NCI-H2029 (cell line): ENCODE results near the gene SLIT2.
A peak's percentile ranks its signal among the peaks of the same experiment; 100 is the strongest.

Experiments used
- DNase-seq: peaks from one replicate; lab custom pipeline; 2025; lab: John Stamatoyannopoulos, UW

The SLIT2 gene, protein sequence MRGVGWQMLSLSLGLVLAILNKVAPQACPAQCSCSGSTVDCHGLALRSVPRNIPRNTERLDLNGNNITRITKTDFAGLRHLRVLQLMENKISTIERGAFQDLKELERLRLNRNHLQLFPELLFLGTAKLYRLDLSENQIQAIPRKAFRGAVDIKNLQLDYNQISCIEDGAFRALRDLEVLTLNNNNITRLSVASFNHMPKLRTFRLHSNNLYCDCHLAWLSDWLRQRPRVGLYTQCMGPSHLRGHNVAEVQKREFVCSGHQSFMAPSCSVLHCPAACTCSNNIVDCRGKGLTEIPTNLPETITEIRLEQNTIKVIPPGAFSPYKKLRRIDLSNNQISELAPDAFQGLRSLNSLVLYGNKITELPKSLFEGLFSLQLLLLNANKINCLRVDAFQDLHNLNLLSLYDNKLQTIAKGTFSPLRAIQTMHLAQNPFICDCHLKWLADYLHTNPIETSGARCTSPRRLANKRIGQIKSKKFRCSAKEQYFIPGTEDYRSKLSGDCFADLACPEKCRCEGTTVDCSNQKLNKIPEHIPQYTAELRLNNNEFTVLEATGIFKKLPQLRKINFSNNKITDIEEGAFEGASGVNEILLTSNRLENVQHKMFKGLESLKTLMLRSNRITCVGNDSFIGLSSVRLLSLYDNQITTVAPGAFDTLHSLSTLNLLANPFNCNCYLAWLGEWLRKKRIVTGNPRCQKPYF (N-terminal part only)

DNA sequence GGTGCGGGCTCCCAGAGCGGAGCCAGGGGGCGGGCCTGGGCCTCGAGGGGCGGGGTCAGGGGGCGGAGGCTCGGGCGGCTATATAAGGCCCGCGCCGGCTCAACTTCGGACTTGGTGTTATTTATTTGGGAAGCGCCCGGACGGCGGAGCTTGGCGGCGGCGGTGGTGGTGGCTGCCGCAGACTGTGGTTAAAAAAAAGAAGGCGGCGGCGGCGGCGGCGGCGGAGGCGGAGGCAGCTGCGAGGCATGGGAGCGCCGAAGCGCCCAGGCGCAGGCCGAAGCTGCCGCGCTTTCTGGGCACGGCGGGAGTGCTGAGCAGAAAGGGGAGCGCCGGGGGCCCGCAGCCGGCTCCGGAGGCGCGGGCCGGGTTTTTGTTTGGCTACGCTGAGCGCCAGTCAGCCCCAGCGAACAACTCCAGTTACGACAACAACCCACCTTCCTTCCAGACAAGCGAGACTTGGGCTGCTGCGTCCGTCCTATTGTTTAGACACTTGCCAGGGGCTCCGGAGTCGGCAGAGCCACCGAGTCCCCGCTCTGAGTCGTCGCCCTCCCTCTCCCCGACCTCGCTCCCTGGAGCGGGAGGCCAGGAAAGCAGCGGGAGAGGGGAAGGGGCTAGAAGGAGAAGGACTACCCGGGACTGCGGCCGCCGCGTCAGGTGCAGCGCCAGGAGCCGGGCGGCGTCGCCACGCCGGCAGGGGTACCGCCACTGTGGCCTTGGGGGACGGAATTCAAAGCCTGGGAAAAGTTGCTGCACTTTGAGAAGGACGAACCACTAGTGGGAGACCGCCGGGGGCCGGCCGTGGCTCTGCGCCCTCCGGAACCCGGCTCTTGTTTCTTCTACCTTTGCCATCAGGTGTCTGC is at the start of gene SLIT2:
TSS of gene SLIT2 (plus strand) at position 110 of the 860 bp plus-strand sequence. CDS start 1,911 bp downstream, outside the sequence.
- DNase-seq = peak; percentile 23

DNA sequence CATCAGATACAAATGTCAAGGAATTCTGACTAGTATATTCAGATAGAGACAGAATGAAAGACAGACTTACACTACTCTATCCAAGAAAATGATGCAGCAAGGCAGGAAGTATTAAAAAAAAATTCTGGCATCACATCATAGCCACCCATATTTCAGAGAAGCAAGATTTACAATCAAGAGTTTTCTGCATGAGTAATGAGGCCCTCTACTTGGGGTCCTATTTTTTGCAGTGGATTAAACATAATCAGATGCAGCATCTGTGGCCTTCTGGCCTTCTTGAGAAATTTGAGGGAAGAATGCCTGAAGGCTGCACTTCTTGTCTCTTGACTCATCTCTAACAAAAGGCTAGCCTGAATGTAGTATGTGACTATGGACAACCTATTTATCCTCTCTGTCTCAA is 48.2 kb upstream of the SLIT2 start:
- no peak for DNase-seq

DNA sequence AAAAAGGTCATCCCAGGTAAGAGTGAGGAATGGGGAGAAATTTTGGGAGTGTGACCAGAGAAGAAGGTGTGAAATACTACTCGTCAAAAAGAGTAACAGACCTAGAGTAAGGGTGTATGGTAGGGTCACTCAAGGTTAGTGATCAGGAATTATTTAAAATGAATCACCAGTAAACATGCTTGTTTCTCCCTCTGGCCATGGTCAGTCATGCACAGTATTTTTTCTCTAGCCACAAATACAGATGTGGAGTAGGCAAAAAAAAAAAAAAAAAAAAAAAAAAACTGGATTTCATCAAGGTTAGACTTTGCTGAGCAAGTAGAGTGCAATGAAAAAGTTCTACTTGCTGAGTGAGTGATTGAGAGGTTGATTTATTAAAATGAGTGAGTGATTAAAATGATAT is 34.2 kb upstream of the SLIT2 start:
- no peak for DNase-seq

DNA sequence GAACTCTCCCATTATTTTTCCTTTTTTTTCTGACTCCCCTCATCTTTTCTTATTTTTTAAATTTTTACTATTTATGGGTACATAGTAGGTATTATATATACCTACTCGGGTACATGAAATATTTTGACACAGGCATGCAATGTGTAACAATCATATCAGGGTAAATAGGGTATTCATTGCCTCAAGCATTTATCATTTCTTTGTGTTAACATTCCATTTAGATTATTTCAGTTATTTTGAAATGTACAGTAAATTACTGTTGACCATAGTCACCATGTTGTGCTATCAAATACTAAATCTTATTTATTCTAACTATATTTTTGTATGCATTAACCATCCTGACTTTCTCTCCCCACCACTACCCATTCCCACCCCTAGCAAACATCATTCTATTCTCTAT is 33.8 kb upstream of the SLIT2 start:
- no peak for DNase-seq

DNA sequence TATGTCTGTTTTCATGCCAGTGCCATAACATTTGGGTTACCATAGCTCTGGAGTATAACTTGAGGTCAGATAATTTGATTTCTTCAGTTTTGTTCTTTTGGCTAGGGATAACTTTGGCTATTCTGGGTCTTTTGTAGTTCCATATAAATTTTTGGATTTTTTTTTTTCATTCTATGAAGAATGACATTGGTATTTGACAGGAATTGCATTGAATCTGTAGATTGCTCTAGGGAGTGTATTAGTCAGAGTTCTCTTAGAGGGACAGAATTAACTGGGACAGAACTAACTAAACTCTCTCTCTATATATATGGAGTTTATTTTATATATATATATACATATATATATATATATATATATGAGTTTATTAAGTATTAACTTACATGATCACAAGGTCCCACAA is 32.2 kb upstream of the SLIT2 start:
- no peak for DNase-seq

DNA sequence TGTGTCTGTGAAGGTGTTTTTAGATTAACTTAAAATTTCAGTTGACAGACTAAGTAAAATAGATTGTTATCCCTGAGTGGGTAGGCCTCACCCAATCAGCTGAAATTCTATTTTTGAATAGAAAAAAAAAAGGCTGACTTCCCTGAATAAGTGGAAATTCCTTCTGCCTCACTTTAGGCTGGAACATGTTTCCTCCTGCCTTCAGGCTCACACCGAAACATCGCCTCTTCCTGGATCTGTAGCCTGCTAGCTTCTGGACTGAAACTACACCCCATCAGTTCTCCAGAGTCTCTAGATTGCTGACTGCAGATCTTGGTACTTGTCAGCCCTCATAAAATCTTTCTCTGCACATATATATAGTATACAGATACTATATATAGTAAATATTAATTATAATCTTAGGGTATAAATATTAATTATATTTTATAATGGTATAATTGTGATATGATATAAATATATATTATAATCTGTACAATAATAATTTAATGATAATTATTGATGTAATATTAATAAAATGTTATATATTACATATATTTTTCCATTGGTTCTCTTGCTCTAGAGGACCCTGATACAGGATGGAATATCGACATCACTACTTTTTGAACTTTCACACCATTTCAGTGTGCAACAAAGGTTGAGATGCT is 13.7 kb upstream of the SLIT2 start:
- DNase-seq = no peak

DNA sequence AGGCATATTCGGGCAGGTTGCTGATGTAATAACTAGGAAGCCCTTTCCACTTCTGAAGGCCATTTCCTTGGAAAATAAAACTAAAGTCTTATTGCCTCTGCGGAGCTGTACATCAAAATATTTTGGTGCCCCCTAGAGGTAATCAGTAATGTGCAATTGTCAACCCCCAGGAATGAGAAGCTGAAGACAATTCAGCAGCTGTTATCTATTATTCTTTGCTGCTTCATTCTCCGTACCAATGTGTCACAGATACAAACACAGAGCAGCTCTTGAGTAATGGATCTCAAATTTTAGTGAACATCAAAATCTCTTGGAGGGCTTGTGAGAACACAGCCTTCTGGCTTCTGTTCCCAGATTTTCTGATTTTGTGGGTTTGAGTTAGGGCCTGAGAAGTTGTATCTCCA is 3.5 kb upstream of the SLIT2 start:
- peak; percentile 23 for DNase-seq

DNA sequence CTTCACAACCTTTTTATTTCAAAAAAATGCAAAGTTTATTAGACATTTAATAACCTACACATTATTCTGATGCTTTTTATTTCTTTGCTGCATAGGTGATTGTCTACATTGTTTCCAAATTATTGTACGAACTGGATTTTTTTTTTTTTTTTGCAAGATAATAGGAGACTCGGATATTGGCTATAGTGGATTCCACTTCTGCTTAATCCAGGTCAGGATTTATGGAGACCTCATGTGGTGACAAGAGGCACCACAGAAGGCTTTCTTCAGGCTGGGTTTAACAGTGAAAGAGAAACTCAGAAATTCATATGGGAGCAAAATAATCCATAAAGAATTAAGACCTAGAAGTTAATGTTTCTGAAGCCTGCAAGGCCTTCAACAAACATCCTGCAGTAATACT is 2.4 kb upstream of the SLIT2 start:
- DNase-seq = no peak

DNA sequence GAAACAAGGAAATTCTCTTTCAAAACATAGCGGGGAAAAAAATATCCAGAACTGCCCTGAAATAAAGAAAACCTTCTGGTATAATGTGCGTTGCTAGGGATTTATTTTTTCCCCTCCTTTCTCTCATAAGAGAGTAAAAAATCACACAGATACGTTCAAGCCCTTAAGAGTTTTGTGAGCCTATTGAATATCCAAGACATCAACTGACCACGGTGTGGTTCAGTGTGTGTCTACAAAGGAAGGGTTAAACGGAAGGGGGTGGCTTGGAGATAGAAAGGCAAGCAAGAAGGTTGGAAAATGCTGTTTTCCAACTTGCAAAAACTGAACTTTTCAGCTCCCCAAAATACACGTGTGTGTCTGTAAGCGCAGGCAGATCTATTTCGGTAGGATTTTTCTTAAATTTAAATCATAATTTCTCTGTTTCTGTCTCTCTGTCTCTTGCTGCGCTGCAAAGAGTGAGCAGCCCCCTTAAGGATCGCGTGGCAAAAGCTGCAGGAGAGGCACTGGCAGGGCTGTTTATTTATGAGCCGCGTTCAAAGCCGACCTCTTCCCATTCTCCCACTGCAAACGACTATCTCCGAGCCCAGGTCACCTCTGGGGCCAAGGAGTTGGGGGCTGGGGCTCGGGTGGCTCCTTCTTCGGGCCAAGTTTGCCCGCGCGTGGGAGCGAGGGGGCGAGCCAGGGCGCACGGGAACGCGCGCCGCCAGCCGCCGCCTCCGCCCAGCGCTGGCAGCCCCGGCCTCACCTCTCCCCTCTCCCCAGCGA is 492 bp upstream of the SLIT2 start:
- DNase-seq = no peak

DNA sequence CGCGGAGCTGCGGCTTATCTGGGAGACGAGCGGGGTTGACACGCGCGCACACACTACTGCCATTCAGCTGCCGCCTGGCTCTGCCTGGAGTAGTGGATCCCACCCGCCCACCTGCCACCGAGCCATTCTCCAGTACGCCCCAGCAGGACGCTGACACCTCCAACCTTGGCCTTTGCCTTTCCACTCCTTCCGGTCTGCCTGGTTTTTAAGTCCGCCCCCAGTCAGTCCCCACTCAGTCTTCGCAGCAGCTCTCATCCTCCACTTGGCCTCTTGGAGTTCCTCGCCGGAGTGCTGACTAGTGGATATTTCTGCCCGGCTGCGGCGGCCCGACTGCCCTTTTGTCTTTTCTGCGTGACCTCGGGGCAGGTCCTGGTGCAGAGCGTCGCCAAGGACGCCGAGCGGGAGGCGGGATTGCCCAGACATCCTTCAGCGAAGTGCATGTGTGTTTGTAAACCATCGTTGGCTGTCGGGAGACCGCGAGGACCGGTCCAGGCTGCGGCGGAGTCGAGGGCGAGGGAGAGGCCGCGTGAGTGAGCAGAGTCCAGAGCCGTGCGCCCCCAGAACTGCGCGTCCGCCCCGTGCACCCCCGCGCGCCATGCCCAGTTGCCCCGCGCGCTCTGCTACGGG is 1.1 kb downstream of the SLIT2 start:
- peak; percentile 6 for DNase-seq

DNA sequence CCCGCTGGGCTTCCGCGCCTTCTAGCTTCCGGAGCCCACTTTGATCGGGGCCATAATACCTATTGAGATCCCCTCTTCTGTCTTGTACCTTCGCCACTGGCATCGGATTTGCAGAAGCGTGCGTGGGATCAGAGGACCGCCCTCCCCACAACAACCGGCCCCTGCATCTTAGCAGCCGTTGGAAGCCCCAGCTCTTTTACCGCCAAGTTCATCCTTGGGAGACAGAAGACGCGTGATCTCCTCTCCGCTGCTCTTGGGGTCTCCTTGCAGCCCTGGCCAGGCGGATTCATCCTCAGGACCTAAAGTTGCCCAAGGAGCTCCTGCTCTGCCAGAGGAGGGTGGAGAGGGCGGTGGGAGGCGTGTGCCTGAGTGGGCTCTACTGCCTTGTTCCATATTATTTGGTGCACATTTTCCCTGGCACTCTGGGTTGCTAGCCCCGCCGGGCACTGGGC is 1.6 kb downstream of the SLIT2 start:
- DNase-seq = no peak

DNA sequence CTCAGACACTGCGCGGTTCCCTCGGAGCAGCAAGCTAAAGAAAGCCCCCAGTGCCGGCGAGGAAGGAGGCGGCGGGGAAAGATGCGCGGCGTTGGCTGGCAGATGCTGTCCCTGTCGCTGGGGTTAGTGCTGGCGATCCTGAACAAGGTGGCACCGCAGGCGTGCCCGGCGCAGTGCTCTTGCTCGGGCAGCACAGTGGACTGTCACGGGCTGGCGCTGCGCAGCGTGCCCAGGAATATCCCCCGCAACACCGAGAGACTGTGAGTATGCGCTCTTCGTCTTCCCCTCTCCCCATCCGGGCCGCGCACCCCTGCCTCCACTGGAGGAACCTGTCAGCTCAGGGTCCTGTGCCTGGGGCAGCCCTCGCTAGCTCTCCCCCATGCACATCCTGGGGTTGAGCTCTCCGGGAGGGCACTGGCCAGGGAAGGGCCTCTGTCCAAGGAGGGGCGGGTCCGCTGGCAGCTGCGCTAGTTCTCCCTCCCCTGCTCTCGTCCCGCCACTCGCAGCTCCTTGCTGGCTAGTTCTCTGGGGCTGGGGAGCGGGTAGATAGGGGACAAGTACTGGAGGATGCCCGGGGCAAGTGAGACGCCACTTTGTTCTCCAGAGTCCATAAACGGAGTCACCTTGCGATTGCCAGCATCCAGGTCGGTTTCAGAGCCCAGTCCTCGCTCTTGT is 2.2 kb downstream of the SLIT2 start:
- DNase-seq = no peak

DNA sequence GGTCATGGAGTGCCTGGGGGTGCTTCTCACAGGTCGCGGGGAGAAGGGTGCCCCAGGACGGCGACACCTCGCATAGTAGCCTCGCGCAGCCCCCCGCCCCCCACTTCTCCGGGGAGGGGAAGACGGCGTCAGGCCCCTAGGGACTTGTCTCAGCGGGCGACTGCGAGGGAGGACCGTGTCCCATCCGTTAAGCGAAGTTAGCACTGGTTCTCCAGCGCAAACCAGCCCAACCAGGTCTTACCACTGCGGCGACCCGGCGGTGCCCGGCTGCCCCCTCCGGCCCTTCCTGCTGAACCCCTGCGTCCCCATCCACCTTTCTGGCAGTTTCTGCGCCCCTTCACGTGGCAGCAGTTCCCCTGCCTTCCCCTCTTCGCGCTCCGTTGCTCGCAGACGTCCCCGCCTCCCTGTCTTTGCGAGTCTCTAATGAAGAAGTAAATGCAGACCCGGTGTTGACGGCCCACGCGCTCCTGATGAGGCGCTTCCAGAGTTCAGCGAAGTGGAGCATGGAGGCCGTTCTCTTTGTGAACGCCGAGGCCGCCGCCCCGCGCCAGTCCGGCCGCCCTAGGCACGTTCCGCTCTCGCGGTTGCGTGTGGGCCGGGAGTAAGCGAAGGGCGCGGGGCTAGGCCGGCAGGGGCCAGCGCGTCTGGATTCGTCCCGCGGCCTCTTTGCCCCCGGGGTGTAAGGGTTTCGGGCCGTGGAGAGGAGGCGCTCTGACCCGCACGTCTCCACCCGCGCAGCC is 3.0 kb downstream of the SLIT2 start:
- DNase-seq = no peak

DNA sequence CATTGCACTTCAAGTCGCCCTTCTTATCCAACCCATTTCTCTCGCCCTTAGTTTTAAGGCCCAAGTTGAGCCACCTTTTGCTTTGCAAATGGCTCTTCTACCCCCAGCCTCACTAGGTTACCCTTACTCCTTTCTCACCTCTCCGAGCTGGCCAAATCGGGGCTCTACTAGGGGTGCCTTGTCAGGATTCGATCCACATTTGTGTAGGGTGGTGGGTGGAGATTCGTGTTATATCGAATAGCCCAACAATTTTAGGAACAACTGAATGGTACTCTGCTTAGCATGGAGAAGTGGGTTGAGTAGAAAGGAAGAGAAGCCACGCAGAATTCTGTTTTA is 3.5 kb downstream of the SLIT2 start:
- DNase-seq = no peak

DNA sequence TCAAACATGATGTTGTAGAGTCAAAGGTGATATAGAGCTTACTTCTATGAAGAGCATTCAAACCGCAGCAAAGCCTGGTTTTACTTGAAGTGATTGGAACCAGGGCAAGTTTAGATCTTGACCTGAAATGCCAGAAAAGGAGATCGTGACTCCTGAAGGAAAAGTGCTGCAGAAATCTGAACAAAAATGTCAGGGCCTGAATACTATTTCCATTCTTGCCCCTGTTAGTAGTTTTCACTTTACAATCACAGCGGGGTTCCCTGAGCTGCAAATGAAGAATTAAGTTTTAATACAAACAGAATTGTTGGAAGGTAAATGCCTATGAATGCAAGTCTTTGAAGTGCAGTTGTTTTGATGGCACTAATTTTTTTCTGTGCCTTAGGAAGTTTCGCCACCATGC is 4.1 kb downstream of the SLIT2 start:
- no peak for DNase-seq

DNA sequence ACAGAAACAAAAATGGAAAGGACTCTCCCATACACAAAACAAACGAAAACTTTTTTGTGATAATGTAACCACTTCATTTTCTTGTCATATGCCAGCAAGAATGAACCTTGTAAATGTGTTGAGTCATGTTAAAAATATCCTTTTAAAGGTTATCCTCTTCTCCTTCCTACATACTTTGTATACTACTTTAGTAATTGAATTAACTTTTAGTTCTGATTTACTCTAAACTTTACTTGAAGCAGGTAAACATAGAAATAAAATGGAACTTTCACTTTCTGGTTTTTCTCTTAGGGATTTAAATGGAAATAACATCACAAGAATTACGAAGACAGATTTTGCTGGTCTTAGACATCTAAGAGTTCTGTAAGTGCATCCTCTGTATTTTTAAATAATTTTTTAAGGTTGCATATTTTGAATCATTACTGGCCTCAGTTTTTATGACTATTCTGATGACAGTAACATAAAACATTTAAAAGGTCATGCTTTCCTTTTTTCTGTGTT is 4.7 kb downstream of the SLIT2 start:
- no peak for DNase-seq

DNA sequence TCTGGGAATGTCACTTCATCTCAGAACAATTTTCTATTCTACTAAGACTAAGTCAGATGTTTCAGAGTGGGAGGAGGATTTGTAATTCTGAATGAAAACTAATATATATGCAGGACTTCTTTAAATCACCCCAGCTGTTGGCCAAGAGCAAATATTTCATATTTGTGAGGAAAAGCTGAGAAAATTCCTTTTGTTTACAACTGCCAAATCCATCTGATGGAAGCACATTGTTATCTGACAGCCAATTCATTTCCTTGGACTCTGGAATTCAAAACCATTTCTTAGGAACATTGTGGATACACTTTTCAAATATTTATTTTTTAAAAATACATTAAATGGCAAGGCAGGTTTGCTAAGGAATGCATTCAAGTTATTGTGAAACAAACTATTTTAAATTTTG is 8.0 kb downstream of the SLIT2 start:
- no peak for DNase-seq

DNA sequence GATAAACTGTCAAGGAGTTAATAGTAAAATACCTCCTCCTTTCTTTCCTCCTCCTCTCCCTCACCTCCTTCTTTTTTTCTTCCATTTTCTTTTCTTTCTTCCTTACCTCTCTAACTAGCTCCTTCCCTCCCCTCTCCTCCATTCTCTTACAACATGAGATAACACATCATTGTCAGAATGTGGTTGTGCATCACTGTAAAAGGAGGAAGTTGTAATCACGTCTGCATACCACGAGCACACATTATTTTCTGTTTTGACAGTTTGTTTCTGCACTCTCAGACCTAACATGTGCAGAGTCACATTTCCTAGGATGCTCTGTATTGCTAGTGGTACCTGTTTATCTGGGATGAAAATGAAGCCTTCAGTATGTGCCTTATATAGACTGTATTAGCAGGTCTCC is 9.1 kb downstream of the SLIT2 start:
- no peak for DNase-seq

DNA sequence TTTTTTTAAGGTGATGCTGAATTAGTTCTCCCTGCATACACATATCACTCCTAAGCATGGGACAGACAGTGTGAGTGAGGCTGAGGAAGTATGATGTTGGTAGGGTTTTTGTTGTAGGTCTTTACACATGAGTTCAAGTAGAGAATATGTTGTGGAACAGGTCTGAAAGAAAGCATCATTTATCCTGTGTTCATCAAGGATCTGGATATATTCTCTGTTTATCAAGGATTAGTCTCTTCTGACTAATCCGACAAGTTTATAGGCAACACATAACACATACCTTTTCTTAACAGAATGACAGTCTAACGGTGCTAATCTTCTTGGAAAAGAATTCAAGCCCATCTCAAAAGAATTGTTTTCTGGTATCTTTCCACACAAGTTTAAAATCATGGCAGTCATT is 10.5 kb downstream of the SLIT2 start:
- DNase-seq = no peak
